Placental epithelial cell (primary cell): Measurements from ENCODE around the gene PROM1. TPM values are rescaled to one million over a fixed set of nuclear protein-coding genes. Genes with fewer than 3 reads are reported as not detected.

Source experiments
- total RNA-seq: library from RNA; depleted of rRNA; stranded (reverse); fragments of >200 nt; gene quantifications from 2 replicates; pipeline ENCODE4 v1.2.3, GENCODE V29; 2012

PROM1 gene
- under 0.01 TPM in 1 of 2 replicates, not detected in the other for total RNA-seq

GRCh38 chr4:16083241-16084191, at the start of gene PROM1:
Gene PROM1 (minus strand): TSS chr4:16084023. CDS start chr4:16075906, 8,117 bp downstream.

GRCh38 chr4:15963001-15963451, 120.8 kb downstream of the PROM1 start, which contains the start of gene FGFBP2:
Gene FGFBP2 (minus strand): TSS chr4:15963175. CDS start chr4:15963129, 46 bp downstream.

GRCh38 chr4:15938640-15939039, 145.2 kb downstream of the PROM1 start, which contains the start of gene FGFBP1:
Gene FGFBP1 (minus strand): TSS chr4:15938740. CDS start chr4:15936632, 2,108 bp downstream.

Other genes starting within 250 kb of the PROM1 start
- not detected in 2 replicates for gene FGFBP1, start 145.3 kb downstream of the PROM1 start, total RNA-seq
- gene FGFBP2, start 120.8 kb downstream of the PROM1 start, total RNA-seq = not detected in 2 replicates
- gene TAPT1, start 142.4 kb upstream of the PROM1 start, total RNA-seq = 8.7 and 10.6 TPM in 2 replicates